GM23248 (cell line): Measurements from ENCODE around the gene KCNQ1OT1. TPM values are rescaled to one million over a fixed set of nuclear protein-coding genes. Genes with fewer than 3 reads are reported as not detected.

Experiments used
- DNase-seq: peaks from one replicate; pipeline ENCODE4 v3.0.0-alpha.2; 2015
- H2AFZ ChIP-seq: fragments of 200-600 bp; sonication (generic); 2 replicates; pipeline ENCODE4 v1.6.1; 2016; ENCODE audit warnings: antibody characterized with exemption
- H3F3A ChIP-seq: fragments of 200-600 bp; sonication (generic); 2 replicates; pipeline ENCODE4 v1.6.1; 2016; ENCODE audit warnings: mild to moderate bottlenecking, antibody characterized with exemption, mixed run types; ENCODE audit not compliant: insufficient read depth
- H3K27ac ChIP-seq: fragments of 200-600 bp; sonication (generic); 2 replicates; pipeline ENCODE4 v1.5.1; 2016; ENCODE audit warnings: mild to moderate bottlenecking
- H3K27me3 ChIP-seq: fragments of 200-600 bp; sonication (generic); replicated peaks from 2 replicates; pipeline ENCODE4 v1.6.1; 2016; ENCODE audit warnings: mild to moderate bottlenecking; ENCODE audit not compliant: insufficient read depth
- H3K36me3 ChIP-seq: fragments of 200-600 bp; sonication (generic); 2 replicates; pipeline ENCODE4 v1.6.1; 2016; ENCODE audit warnings: low read depth, mild to moderate bottlenecking
- H3K4me1 ChIP-seq: fragments of 200-600 bp; sonication (generic); 2 replicates; pipeline ENCODE4 v1.6.1; 2016; ENCODE audit warnings: mild to moderate bottlenecking; ENCODE audit not compliant: insufficient read depth
- H3K4me2 ChIP-seq: fragments of 200-600 bp; sonication (generic); one replicate; pipeline ENCODE4 v1.6.1; 2016; ENCODE audit warnings: mild to moderate bottlenecking; ENCODE audit not compliant: unreplicated experiment
- H3K4me3 ChIP-seq: fragments of 200-600 bp; sonication (generic); 2 replicates; pipeline ENCODE4 v1.5.1; 2016; ENCODE audit warnings: mild to moderate bottlenecking
- H3K79me2 ChIP-seq: fragments of 200-600 bp; sonication (generic); 2 replicates; pipeline ENCODE4 v1.6.1; 2016; ENCODE audit warnings: mild to moderate bottlenecking; ENCODE audit not compliant: insufficient read depth
- H3K9ac ChIP-seq: fragments of 200-600 bp; sonication (generic); 2 replicates; pipeline ENCODE4 v1.6.1; 2016; ENCODE audit warnings: mild to moderate bottlenecking
- H3K9me2 ChIP-seq: fragments of 200-600 bp; sonication (generic); 2 replicates; pipeline ENCODE4 v1.6.1; 2016; ENCODE audit warnings: mixed run types, mild to moderate bottlenecking, moderate library complexity; ENCODE audit not compliant: insufficient read depth
- H3K9me3 ChIP-seq: fragments of 200-600 bp; sonication (generic); one replicate; pipeline ENCODE4 v1.6.1; 2017; ENCODE audit warnings: low read depth
- H4K20me1 ChIP-seq: fragments of 200-600 bp; sonication (generic); 2 replicates; pipeline ENCODE4 v1.6.0; 2016; ENCODE audit not compliant: insufficient read depth
- EZH2 ChIP-seq: fragments of 200-600 bp; sonication (generic); IDR thresholded peaks from 2 replicates; pipeline ENCODE4 v1.6.1; 2018; ENCODE audit warnings: antibody characterized with exemption, mild to moderate bottlenecking; ENCODE audit not compliant: insufficient read depth, poor library complexity, severe bottlenecking
- EZH2phosphoT487 ChIP-seq: fragments of 200-600 bp; sonication (generic); IDR thresholded peaks from 2 replicates; pipeline ENCODE4 v1.6.1; 2018; ENCODE audit warnings: antibody characterized with exemption, moderate library complexity, mild to moderate bottlenecking, low read depth; ENCODE audit not compliant: insufficient read depth
- WGBS, 2 experiments: methylation state at CpG; one replicate each; pipeline ENCODE4 v1.1.6; 2015 to 2017; ENCODE audit warnings: low lambda C conversion rate in 2 of 2, low coverage in 1 of 2; ENCODE audit errors: missing lambda C conversion rate in 2 of 2; 5-methylcytosine and 5-hydroxymethylcytosine counted together
- in situ Hi-C: fragments of 300-500 bp; cut with MboI; formaldehyde crosslinking; loops from 2 replicates; pipeline ENCODE4 v1.15.0; 2020
- polyA plus RNA-seq: library from polyadenylated mRNA; unstranded; fragments of >200 nt; fragmentation: Nextera tagmentation; extraction: Ambion mirVana; gene quantifications from 2 replicates; pipeline ENCODE4 v1.2.1, GENCODE V29; 2016
- total RNA-seq: library from RNA; depleted of rRNA; stranded (reverse); fragments of >200 nt; shearing (Covaris generic); gene quantifications from 2 replicates; pipeline ENCODE4 v1.2.3, GENCODE V29; 2014

Gene KCNQ1OT1
- total and polyA plus RNA-seq, 2 experiments from 2014 or later, result 0.49 to 0.86 TPM

GRCh38 chr11:2718817-2719438 is 19.1 kb upstream of the KCNQ1OT1 start:
- WGBS, 2 experiments, result 67 to 71% methylated on average over 11 of the region's 11 CpGs
- Histone ChIP-seq H3K9me2 (no peaks in the 10 kb centered on the region), H3K4me2 (no peak overlapping the region), H4K20me1 (no peaks in the 10 kb centered on the region), H2AFZ (no peak overlapping the region), H3K4me1 (no peaks in the 10 kb centered on the region), H3K9me3 (no peaks in the 10 kb centered on the region), H3K4me3 (no peak overlapping the region), H3K36me3 (no peaks in the 10 kb centered on the region), H3K79me2 (no peaks in the 10 kb centered on the region), H3K9ac (no peak overlapping the region), H3K27ac (no peak overlapping the region), H3K27me3 (peaks cover 7% of the 10 kb centered on the region; the same call in 1 of the 2 replicates), H3F3A (no peaks in the 10 kb centered on the region)
- TF ChIP-seq EZH2 (no peak), EZH2phosphoT487 (no peak)
- in situ Hi-C loops, result no loop called here
- no peak for DNase-seq

DNA sequence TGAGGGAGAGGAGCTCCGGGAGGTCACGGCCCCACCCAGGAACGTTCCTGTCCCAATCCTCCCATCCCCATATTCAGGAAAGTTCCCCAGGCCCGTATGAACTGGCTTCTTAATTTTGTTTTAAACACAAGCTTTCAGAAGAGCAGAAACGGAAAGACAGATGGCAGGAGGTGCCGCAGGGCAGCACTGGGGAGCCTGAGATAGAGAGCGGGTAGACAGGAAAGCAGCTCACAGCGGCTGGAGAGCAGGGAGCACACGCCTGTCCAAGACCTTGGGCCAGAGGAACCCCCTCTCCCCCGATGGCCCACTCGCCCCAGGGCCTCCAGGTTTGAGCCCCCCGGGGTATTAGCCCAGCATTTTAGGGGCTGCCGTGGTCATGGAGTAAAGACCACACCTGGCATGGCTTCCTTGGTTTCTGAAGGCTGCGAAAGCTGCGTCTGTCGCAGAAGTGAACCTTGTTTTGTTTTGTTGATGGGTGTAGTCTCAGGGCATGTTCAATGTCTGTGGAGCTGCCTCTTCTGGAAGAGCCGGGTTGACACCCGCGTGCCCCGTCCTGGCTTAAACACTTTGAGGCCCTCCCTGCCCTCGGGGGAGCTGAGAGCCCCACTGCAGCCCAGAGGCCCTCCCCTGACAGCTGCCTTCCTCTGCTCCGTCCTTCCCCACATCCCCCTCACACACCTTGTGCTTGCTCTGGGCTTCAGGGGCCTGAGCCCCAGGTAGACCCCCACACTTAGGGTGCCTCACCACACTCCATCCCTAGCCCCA is 17.9 kb upstream of the KCNQ1OT1 start:
- Histone ChIP-seq H3F3A (no peaks in the 10 kb centered on the region), H3K27me3 (peaks cover 7% of the 10 kb centered on the region; the same call in 1 of the 2 replicates), H3K27ac (no peak overlapping the region), H3K4me1 (no peaks in the 10 kb centered on the region), H3K4me2 (no peak overlapping the region), H3K79me2 (no peaks in the 10 kb centered on the region), H4K20me1 (no peaks in the 10 kb centered on the region), H3K4me3 (no peak overlapping the region), H3K9me3 (no peaks in the 10 kb centered on the region), H3K36me3 (no peaks in the 10 kb centered on the region), H3K9ac (no peak overlapping the region), H2AFZ (no peak overlapping the region), H3K9me2 (no peaks in the 10 kb centered on the region)
- TF ChIP-seq EZH2, result no peak
- no peak for TF ChIP-seq EZH2phosphoT487
- 65 to 67% methylated on average over 21 to 22 of the region's 22 CpGs for WGBS, 2 experiments
- in situ Hi-C loops, result no loop called here
- DNase-seq, result no peak

- no peaks in the 10 kb centered on the region for H4K20me1 ChIP-seq
- peaks cover 15% of the 10 kb centered on the region for H3K27me3 ChIP-seq
- in situ Hi-C loops, result no loop called here
- no peaks in the 10 kb centered on the region for H3K36me3 ChIP-seq
- no peak overlapping the region for H3K4me2 ChIP-seq
- no peaks in the 10 kb centered on the region for H3F3A ChIP-seq
- no peak overlapping the region for H3K27ac ChIP-seq
- DNase-seq, result no peak
- H3K9me2 ChIP-seq, result no peaks in the 10 kb centered on the region
- H3K9me3 ChIP-seq, result no peaks in the 10 kb centered on the region
- TF ChIP-seq EZH2phosphoT487, result no peak
- TF ChIP-seq EZH2, result no peak
- WGBS, 2 experiments, result 41 to 42% methylated on average over 14 of the region's 14 CpGs
- no peaks in the 10 kb centered on the region for H3K4me1 ChIP-seq
- no peak overlapping the region for H2AFZ ChIP-seq
- H3K9ac ChIP-seq, result no peak overlapping the region
- no peaks in the 10 kb centered on the region for H3K79me2 ChIP-seq
- no peak overlapping the region for H3K4me3 ChIP-seq
These were observed 16.7 kb upstream of the KCNQ1OT1 start for GRCh38 chr11:2716376-2717095.

DNA sequence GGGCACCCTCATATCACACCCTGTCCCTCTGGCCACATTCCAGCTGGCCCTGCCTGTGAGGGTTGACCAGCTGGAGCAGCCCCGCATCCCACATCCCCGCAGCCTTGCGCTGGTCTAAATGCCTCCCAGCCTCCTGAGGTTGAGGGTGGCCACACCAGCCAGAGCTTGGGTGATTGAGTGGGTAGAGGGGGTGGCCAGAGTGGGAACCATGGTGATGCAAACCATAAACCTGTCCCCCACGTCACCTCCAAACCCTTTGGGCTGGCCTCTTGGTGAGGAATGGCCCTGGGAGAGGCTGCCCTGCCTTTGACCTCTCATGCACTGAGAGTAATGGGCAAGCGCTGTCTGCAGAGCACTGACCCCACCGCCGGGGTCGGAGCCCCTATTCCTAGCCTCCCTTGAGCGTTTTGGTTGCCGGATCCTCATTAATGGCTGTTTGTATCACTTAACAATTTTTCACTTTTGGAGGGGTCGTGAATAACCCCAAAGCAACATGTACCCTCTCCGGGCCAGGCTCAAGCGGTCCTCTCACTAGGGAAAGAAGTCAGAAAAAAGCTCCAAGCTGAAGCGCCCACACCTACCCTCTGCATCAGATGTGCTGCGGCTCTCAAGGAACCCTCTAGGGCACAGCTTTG is 16.0 kb upstream of the KCNQ1OT1 start:
- Histone ChIP-seq H3K27ac (no peak overlapping the region), H3K27me3 (peaks cover 21% of the 10 kb centered on the region), H3K4me3 (no peak overlapping the region), H3K9me3 (no peaks in the 10 kb centered on the region), H3K4me2 (no peak overlapping the region), H3K9me2 (no peaks in the 10 kb centered on the region), H3K79me2 (no peaks in the 10 kb centered on the region), H3K36me3 (no peaks in the 10 kb centered on the region), H3K4me1 (no peaks in the 10 kb centered on the region), H3K9ac (no peak overlapping the region), H3F3A (no peaks in the 10 kb centered on the region), H2AFZ (no peak overlapping the region), H4K20me1 (no peaks in the 10 kb centered on the region)
- no peak for DNase-seq
- TF ChIP-seq EZH2phosphoT487 (no peak), EZH2 (no peak)
- 70 to 76% methylated on average over 15 of the region's 15 CpGs for WGBS, 2 experiments
- in situ Hi-C loops, result no loop called here
